GM19468 (cell line): ENCODE results near the gene LMO7.

Source experiments
- ATAC-seq: cut with Tn5 transposase; IDR thresholded peaks from one replicate; pipeline ENCODE4 v1.9.1; 2021; ENCODE audit warnings: mild to moderate bottlenecking, moderate library complexity, moderate number of reproducible peaks; ENCODE audit not compliant: unreplicated experiment; ENCODE audit errors: extremely low read depth

Gene LMO7

DNA sequence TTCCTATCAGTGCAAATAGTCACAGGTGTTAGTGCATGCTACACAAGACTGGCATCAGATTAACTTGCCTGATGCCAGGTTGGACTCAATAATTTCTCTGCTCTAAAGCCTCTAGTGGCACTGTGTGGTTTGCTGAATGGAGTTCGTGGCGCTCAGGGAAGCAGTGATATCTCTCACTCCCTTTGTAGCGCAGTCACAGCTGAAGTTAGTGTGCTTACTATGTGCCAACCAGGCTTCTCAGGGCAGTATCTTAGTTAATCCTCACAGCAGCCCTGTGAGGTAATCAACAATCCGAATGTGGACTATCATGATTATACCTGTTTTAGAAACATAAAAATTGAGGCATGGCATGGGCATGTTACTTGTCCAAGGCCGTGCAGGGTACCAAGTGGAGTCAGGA, 190.3 kb downstream of the LMO7 start:
- ATAC-seq = no peak

DNA sequence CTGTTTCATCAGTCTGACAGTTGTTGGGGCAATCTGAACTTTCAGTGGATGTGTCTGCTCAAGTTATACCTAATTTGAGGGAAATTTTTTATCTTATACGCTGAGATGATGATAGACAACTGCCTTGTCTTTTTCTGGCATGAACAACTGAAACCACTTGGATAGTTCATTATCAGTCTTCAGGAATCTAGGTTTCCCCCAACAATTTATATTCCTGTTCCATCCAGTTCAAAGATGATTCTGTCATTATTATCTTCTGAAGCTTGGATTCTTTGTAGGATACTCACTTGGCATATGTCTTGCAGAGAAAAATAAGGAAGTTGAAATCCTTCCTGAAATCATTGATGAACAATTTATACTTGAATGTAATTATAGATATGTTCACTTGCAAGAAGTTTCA, 193.7 kb downstream of the LMO7 start:
- ATAC-seq = no peak

DNA sequence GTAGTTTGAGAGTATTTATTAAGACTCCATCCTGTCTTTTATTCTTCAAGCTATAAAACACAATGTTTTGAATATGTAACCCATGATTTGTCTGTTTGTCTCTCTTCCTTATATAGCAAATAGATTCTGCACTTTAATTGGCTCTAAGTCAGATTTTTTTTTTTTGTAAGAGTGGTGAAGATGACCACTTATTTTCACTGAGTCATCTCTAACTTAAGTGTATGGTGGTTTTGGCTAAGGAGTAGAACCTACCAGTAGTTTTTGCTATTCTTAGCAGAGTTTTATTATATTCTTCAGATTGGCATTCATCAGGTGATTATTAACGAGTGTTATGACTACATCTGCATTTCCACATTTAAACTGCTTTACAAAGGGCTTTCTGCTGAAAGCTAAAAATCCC, 194.7 kb downstream of the LMO7 start:
- ATAC-seq = no peak

DNA sequence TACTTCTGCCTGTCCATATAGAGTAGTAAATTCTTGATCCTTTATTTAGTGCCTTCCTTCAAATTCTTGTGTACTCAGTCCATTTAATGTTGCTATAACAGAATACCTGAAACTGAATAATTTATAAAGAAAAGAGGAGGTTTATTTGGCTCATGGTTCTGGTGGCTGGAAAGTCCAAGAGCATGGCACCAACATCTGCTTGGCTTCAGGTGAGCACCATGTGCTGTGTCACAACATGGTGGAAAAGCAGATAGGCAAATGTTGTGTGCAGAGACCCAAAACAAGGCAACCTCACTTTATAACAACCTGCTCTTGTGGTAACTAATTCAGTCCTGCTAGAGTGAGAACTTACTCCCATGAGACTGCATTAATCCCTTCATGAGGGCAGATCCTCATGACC, 195.3 kb downstream of the LMO7 start:
- ATAC-seq = no peak

DNA sequence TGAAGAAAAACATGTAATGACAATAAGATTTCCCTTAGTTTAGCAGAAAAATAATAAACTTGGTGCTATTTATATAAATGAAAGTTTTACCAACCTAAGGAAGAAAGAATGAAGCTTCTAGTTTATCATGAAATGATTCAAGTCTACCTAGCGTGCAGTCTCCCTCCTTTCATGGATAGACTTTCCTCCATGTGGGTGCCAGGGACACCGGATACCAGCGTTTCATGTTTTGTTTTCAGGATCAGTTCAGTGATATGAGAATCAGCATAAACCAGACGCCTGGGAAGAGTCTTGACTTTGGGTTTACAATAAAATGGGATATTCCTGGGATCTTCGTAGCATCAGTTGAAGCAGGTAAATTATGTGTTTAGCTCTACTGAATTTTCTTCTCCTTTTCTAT, 196.7 kb downstream of the LMO7 start:
- no peak for ATAC-seq

DNA sequence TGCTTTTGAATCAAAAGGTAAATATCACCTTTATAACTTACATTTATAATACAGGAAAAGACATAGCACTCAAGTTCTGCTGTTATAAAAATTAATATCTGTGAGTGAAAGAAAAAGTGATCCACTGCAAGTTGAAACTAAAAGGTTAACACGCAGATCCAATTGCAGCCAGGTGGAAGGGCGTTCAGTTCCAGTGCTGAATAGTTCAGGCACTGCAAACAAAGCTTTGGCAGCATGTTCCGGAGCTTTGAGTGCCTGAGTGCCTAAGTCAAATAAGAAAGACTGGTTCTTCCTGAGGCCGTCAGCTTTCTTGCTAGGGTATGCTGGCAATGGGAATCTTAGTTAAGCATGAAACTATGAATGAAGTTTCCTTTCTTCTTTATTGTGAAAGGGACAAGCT, 200.3 kb downstream of the LMO7 start:
- ATAC-seq = no peak

DNA sequence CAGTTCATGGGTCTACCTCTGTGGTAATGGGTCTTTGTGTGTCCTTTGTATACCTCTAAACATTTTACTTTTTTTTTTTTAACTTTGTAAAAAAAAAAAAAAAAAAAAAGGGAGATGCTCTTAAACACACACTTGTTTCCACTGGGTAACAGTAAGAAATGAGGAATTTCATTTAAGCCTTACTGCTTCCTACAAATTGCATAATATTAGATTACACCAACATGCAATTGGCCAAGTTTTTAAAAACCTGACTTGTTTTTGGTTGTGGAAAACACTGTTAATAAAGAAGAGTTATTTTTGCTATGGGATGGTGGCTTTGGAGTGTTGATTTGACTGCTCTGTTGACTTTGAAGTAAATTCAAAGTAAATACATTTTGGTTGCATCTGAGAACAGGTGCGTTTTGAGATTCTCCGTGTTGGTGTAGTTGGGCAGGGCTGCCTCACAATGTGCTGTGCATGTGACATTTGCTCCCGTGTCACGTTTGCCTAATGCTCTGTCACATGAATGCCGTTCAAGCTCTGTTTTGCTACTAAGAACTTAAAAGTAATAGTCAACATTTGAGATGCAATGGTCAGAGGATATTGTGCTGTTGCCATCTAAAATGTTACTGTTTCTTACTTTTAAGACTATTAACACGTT, 202.4 kb downstream of the LMO7 start:
- ATAC-seq = no peak

DNA sequence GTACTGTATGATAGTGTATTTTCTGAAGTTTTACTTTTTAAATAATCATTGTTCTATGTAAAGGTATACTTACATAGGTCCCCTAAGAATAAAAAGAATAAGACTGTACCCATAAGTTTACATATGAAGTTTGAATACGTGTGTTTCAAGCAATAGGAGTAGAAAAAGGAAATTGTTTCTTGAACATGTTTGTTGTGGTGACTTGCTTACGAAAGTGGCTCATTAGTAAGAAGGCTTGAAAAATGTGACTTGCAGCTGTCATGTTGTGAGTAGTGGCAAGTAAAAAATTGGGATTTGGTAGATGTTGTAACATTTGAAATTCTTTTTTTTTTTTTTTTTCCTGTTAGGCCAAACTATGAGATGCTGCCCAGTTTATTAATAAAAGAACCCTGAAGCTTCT, 203.3 kb downstream of the LMO7 start:
- ATAC-seq = no peak

DNA sequence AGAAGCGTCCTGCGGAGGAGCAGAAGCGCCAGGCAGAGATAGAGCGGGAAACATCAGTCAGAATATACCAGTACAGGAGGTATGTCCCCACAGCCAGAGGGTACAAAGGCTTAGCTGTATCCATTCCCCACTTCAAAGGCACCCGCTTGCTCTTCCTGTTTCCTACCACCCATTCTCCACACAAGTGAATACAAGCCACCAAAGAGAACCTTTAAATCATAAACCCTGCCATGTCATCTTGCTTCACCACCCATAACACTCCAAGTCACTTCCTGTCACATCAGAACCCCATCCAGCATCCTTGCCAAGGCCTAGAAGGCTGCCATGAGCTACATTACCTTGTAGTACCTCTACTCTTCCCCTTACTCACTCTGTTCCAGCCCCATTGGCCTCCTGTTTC, 205.8 kb downstream of the LMO7 start:
- no peak for ATAC-seq

DNA sequence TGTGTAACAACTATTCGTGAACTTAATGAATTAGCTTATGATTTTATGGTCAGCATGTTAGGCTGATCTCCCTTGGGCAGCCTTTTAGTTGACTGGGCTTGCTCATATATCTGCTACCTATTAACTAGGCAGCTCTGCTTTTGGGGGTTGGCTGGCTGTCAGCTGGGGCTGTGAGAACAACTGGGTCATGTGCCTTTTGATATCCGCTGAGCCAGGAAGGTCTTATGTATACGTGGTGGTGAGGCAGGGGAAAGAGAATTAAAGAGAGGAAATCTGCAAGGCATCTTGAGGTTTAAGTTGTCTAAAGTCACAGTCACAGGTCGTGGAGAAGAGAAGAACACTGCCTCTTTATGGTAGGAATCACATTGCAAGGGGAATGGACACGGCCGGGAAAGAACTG, 206.9 kb downstream of the LMO7 start:
- ATAC-seq = no peak

DNA sequence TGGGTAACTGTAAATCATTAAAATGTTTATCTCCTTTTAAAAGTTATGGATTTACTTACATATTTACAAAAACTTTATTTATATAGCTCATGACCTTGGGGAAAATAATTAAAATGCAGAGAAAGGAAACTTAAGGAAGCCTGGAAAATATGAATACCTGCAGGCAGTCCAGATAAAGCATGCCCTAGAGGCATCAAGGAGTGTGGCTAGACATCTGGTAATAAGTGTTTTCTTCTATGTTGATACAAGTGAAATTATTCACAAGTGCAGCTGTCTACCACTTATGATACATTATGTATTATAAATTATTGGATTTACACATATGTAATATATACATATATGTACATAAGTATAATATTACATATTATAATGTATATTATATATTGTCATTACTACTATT, 207.9 kb downstream of the LMO7 start:
- ATAC-seq = no peak

DNA sequence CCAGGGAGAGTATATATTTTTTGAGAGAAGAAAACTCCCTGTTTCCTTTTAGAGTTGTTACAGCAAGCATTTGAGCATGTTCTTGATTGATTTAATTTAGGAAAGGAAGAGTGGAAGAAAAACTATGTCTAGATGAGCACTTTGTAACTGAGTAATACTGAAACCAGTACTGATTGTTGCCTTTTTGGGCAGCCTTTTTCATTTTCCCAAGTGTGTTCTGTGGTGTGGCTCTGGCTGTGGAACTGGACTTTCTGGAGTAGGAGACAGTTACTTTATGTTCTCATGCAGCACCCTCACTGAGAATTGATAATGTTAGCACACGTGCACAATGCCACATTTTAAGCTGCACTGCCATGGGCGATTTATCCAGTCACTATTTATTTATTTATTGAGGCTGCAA, 211.5 kb downstream of the LMO7 start:
- no peak for ATAC-seq

DNA sequence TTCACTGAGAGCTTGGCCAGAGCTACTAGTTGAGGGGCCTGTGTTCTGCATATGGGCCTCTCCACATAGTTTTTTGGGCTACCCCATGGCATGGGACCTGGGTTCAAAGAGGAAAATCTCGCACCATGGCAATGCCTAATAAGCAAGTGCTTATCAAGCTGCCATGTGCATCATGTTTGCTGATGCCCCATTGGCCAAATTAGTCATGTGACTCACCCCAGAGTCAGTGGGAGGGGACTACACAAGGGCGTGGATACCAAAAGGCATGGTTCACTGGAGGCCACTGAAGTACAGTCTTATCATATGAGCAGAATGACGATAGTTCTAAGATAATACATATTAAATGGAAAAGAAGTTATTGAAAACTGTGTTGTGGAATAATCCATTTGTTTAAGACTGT, 214.8 kb downstream of the LMO7 start:
- no peak for ATAC-seq

DNA sequence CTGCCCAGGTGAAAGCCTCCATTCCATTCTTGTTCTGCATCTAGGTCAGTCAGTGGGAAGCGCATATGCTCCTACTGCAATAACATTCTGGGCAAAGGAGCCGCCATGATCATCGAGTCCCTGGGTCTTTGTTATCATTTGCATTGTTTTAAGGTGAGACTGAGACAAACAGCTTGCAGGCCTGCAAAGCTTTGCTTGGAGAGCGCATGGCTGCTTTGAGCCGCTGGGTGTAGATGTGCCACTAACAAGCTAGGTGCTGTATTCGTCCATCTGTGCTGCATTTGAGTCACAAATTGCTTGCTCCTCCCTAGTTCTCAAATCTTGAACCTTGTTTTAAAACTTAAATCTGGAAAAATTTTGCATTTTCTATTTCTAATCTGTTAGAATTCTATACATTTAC, 219.1 kb downstream of the LMO7 start:
- no peak for ATAC-seq

DNA sequence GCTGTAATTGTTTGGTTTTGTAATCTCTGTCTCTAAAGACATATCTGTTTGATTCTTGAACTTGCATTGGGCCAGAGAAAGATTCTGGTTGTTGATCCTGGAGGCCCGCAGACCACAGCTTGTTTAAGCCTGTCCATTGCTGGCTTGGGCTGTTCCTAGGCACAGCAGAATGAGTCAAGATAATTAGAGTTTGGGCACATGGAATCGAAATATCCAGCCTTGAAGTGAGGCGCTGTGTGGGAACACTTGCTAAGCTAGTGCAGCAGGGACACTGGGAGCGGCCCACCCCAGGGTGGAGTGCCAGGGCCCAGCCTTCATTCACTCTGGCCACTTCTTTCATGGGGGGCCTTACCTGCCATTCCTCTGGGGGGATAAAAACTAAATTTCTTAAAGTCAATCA, 219.7 kb downstream of the LMO7 start:
- no peak for ATAC-seq

DNA sequence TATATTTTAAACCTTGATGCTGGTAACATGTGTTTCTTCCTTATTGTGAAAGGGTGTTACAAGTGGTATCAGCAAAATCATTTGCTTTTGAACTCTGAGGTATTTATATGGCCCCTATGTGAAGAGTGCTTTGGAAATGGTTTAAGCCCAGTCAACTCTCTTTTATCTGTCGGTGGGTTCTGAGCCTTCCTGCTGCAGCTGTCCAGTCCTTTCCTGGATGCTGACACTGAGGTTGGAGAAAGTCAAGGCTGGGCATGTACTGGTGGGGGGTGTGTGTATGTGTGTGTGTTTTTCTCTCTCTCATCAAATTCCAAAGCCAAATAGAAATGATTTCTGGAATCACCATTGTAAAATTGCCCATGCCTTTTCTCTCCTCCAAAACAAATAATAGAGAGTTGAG, 221.2 kb downstream of the LMO7 start:
- ATAC-seq = no peak

DNA sequence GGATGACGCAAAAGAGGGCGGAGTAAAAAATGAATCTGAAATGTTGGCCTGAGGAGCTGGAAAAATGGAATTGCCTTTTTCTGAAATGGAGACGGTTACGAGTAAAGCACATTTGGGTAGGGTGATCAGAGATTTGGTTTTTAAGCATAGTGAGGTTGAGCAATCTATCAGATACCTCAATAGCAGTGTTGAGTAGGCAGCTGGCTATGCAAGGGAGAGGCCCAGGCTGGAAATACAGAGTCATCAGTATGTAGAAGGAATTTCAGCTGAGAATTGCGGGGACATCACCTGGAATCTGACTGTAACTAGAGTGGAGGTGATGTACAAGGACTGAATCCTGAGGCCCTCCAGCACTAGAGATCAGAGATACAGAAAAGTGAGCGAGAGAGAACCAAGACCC, 224.8 kb downstream of the LMO7 start:
- no peak for ATAC-seq

DNA sequence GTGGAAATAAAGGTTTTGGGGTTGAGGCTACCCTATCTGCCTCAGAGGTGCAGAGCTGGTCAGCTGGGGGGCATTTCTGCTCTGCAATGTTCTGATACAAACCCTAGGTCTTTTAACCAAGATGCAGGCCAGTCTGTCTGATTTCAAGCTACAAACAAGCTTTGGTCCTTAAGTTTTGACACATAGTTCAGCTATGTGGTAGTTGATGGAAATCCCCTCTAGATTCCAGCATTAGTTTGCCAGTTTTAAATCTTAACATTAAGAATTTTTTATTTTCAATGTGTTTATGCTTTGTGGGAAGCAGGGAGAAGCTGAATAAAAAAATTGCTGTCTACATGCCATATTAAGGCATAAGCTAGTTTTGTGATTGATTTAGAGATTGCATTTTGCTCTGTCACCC, 225.7 kb downstream of the LMO7 start:
- ATAC-seq = no peak

DNA sequence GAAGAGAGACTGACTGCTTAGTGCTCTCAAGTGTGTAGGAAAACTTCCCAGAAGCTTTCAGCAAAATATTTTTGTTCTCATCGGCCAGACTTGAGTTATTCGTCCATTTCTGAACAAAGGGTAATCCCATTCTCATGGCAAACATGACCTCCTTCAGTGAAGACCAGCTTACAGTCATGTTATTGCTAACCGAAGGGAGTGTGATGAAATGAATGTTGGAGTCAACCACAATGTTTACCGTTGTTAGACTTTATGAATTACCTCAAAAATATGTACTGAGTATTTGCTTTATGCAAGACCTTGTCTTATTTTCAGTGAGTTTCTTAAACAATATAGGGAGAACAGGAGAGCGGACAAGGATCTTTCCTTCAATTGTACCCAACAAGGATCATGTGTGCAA, 228.6 kb downstream of the LMO7 start:
- no peak for ATAC-seq

DNA sequence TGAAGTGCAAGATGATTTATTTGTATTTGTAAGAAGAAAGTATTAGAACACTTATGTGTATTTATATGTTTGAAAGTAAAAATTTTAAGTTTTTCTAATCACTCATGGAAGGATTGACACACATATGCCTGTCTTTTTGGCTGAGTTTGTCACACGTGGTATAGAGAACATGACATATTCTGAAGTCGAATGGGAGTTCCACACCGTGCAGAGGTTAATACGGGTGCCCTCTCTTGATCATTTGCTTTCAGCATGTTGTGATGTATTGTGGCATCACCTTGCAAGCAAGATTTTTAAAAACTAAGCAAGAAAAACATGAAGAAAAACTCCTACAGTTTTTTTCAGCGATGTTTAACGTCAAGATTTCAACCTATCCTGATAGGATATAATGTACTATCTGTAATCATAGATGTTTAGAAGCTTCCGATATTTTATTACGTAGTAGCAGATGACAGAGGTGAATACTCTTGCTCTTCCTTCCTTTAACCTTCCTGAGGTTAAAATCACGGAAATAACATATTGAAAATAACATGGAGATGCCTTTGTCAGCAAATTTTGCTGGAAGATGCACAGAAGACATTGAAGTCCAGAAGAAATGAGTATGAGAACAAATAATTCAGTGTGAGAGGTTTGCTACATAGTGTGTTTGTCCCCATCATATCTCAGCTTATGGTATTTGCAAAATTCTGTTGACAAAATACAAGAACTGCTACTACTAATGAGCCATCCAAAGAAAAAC, 231.4 kb downstream of the LMO7 start:
- no peak for ATAC-seq

DNA sequence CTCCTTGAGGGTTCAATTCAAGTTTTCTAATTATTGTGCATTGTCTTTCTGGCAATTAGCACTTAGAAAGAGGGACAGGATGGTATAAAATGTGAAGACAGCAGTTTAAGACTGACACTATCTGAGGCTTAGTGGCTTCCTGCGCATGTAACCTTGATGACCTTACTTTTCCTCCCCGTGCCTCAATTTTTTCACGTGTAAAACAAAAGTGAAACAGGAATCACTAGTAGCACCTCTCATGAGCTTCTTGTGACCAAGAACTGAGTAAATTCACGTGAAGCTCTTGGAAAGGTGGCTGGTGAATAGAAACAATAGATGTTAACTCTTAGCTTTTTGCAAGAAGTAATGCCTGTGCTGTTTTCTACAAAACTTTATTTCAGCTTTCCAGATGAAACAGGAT, 233.9 kb downstream of the LMO7 start:
- ATAC-seq = no peak

DNA sequence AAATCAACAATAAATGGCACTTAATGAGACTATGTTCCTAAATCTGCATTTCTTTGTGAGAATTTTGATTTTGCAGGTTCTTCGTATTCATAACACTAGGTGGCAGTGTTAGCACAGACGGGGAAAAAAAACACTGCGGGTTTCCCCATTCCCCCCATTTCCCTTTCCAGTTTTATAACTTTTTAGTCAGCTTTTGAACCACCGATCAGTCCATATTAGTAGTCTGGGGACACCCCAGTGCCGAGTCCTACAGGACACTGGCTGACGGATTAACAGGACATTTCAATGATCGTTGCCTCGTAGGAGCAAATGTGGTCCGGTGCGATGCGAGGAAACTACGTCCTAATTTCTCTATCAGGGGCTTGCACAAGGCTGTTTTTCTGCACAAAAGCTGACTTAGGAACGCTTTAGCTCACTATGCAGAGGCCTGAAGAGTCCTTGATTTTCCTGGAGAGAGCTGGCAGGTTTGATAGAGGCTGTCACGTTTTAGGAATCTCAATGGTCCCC, 234.3 kb downstream of the LMO7 start:
- ATAC-seq = no peak
